IMR-90 (cell line): Measurements from ENCODE around the gene ITPK1. TPM values are rescaled to one million over a fixed set of nuclear protein-coding genes. Genes with fewer than 3 reads are reported as not detected.
A peak's percentile ranks its signal among the peaks of the same experiment; 100 is the strongest.

Experiments
- ATAC-seq: fragments of 200-7000 bp; cut with Tn5 transposase; 2 replicates; pipeline ENCODE4 v1.9.1; 2020; ENCODE audit warnings: low read depth, mild to moderate bottlenecking, moderate library complexity
- BruUV-seq: library from RNA; stranded (reverse); fragments of 400-500 nt; replicated peaks from 2 replicates; lab custom pipeline; 2021; lab: Mats Ljungman, UMichigan
- CTCF ChIA-PET: fragments of 300-600 bp; formaldehyde crosslinking; extraction: SDS; loops from one replicate; lab custom pipeline; 2021; ENCODE audit warnings: antibody characterized with exemption; lab: Yijun Ruan, JAX
- POLR2A ChIA-PET: fragments of 300-600 bp; sonication (Branson Sonifier 250); formaldehyde crosslinking; loops from one replicate; lab custom pipeline; 2022; ENCODE audit warnings: antibody characterized with exemption; ENCODE audit not compliant: unreplicated experiment; lab: Charles Lee
- DNase-seq: peaks from one replicate; pipeline ENCODE4 v3.0.0; 2013
- H2AFZ ChIP-seq: replicated peaks from 2 replicates; pipeline ENCODE3; 2013; ENCODE audit warnings: low read length, mild to moderate bottlenecking; ENCODE audit not compliant: poor library complexity
- H2AK5ac ChIP-seq: 2 replicates; pipeline ENCODE4 v1.6.1; 2013; ENCODE audit warnings: low read depth, low read length, inconsistent platforms
- H2AK9ac ChIP-seq: replicated peaks from 2 replicates; pipeline ENCODE3; 2013; ENCODE audit warnings: mild to moderate bottlenecking, low read depth, low read length, moderate library complexity; ENCODE audit not compliant: poor library complexity
- H2BK120ac ChIP-seq: 2 replicates; pipeline ENCODE4 v1.6.1; 2013; ENCODE audit warnings: low read depth, low read length, inconsistent platforms
- H2BK15ac ChIP-seq: 3 replicates; pipeline ENCODE4 v1.6.1; 2013; ENCODE audit warnings: low read depth, low read length, inconsistent platforms
- H2BK20ac ChIP-seq: 2 replicates; pipeline ENCODE4 v1.6.1; 2013; ENCODE audit warnings: low read depth, mild to moderate bottlenecking, inconsistent platforms, low read length, moderate library complexity
- H2BK5ac ChIP-seq: 2 replicates; pipeline ENCODE4 v1.6.1; 2013; ENCODE audit warnings: mild to moderate bottlenecking, low read depth, low read length, inconsistent platforms; ENCODE audit not compliant: poor library complexity, severe bottlenecking
- H3K14ac ChIP-seq: replicated peaks from 2 replicates; pipeline ENCODE4 v1.6.1; 2013; ENCODE audit warnings: low read depth, low read length, inconsistent platforms
- H3K18ac ChIP-seq: 2 replicates; pipeline ENCODE4 v1.6.1; 2013; ENCODE audit warnings: low read depth, low read length, control low read depth
- H3K23ac ChIP-seq: 2 replicates; pipeline ENCODE4 v1.6.1; 2013; ENCODE audit warnings: low read depth, low read length, inconsistent platforms
- H3K27ac ChIP-seq: 2 replicates; pipeline ENCODE4 v1.5.1; 2013; ENCODE audit warnings: mild to moderate bottlenecking, control low read depth, low read length; ENCODE audit not compliant: insufficient read depth
- H3K27me3 ChIP-seq: 2 replicates; pipeline ENCODE4 v1.6.1; 2013; ENCODE audit warnings: low read length; ENCODE audit not compliant: control insufficient read depth, insufficient read depth
- H3K36me3 ChIP-seq: 2 replicates; pipeline ENCODE4 v1.6.1; 2013; ENCODE audit warnings: low read length, mixed read lengths; ENCODE audit not compliant: control insufficient read depth, insufficient read depth
- H3K4ac ChIP-seq: 2 replicates; pipeline ENCODE4 v1.6.1; 2013; ENCODE audit warnings: low read depth, low read length, inconsistent platforms
- H3K4me1 ChIP-seq: 2 replicates; pipeline ENCODE4 v1.6.1; 2013; ENCODE audit warnings: low read length, mixed read lengths; ENCODE audit not compliant: control insufficient read depth, insufficient read depth
- H3K4me2 ChIP-seq: 2 replicates; pipeline ENCODE4 v1.6.1; 2013; ENCODE audit warnings: low read depth, mild to moderate bottlenecking, control low read depth, low read length, moderate library complexity
- H3K4me3 ChIP-seq: 2 replicates; pipeline ENCODE4 v1.5.1; 2013; ENCODE audit warnings: low read depth, mild to moderate bottlenecking, control low read depth, low read length, moderate library complexity; ENCODE audit not compliant: insufficient read depth
- H3K56ac ChIP-seq: 2 replicates; pipeline ENCODE4 v1.6.1; 2013; ENCODE audit warnings: low read length, inconsistent platforms; ENCODE audit not compliant: insufficient read depth; ENCODE audit errors: extremely low read depth
- H3K79me1 ChIP-seq, 2 experiments: 2 replicates each; pipeline ENCODE4 v1.6.1; 2013; ENCODE audit warnings: low read length in 2 of 2, inconsistent platforms in 1 of 2, low read depth in 1 of 2
- H3K9ac ChIP-seq: 2 replicates; pipeline ENCODE4 v1.6.1; 2013; ENCODE audit warnings: low read depth, low read length, control low read depth
- H3K9me1 ChIP-seq: 2 replicates; pipeline ENCODE4 v1.6.1; 2013; ENCODE audit warnings: low read length, inconsistent platforms; ENCODE audit not compliant: insufficient read depth
- H3K9me3 ChIP-seq: 2 replicates; pipeline ENCODE4 v1.6.1; 2013; ENCODE audit warnings: low read length; ENCODE audit not compliant: control insufficient read depth, insufficient read depth
- H4K20me1 ChIP-seq: 2 replicates; pipeline ENCODE4 v1.6.1; 2013; ENCODE audit warnings: low read length, inconsistent platforms; ENCODE audit not compliant: insufficient read depth
- H4K5ac ChIP-seq: 2 replicates; pipeline ENCODE4 v1.6.1; 2013; ENCODE audit warnings: mild to moderate bottlenecking, low read depth, low read length, control low read depth
- H4K8ac ChIP-seq, 2 experiments: 2 replicates each; pipeline ENCODE4 v1.6.1; 2013; ENCODE audit warnings: low read depth in 2 of 2, low read length in 2 of 2, control low read depth in 1 of 2, inconsistent platforms in 1 of 2
- H4K91ac ChIP-seq: 2 replicates; pipeline ENCODE4 v1.6.1; 2013; ENCODE audit warnings: low read depth, low read length, inconsistent platforms; ENCODE audit not compliant: insufficient read depth
- CEBPB ChIP-seq: IDR thresholded peaks from 2 replicates; pipeline ENCODE4 v1.6.1; 2012; ENCODE audit warnings: low read depth, low read length, improper control_type of control experiment
- MXI1 ChIP-seq: IDR thresholded peaks from 2 replicates; pipeline ENCODE4 v1.6.1; 2012; ENCODE audit warnings: low read depth, mild to moderate bottlenecking, low read length, moderate library complexity, borderline replicate concordance
- NFE2L2 ChIP-seq: fragments of 150-350 bp; IDR thresholded peaks from 2 replicates; pipeline ENCODE4 v1.6.1; 2016; ENCODE audit warnings: low read depth, mild to moderate bottlenecking, low read length
- RAD21 ChIP-seq: IDR thresholded peaks from 2 replicates; pipeline ENCODE4 v1.6.1; 2012; ENCODE audit warnings: low read length, improper control_type of control experiment
- RFX5 ChIP-seq: IDR thresholded peaks from 2 replicates; pipeline ENCODE4 v1.8.0; 2012; ENCODE audit warnings: low read depth, mild to moderate bottlenecking, low read length, moderate library complexity
- WGBS, 2 experiments: methylation state at CpG; one replicate each; pipeline versions ENCODE4 v1.1.5 to v1.1.7; 2013; ENCODE audit warnings: missing lambda C conversion rate in 2 of 2; ENCODE audit not compliant: insufficient read length in 1 of 2; ENCODE audit errors: extremely low coverage in 2 of 2; 5-methylcytosine and 5-hydroxymethylcytosine counted together
- dilution Hi-C: fragments of 300-500 bp; cut with HindIII; formaldehyde crosslinking; loops from one replicate; pipeline ENCODE4 v1.14.3; 2018; ENCODE audit warnings: low sequenced_read_pairs; ENCODE audit not compliant: unreplicated experiment
- in situ Hi-C: fragments of 300-500 bp; cut with MboI; formaldehyde crosslinking; loops from 3 replicates; pipeline ENCODE4 v1.14.3; 2019; ENCODE audit warnings: low sequenced_read_pairs, inconsistent platforms, mixed read lengths
- intact Hi-C: fragments of 100-400 bp; cut with micrococcal nuclease; formaldehyde crosslinking; loops from 2 replicates; pipeline ENCODE4 v1.10.0; 2022
- polyA plus RNA-seq, 3 experiments: library from polyadenylated mRNA; depleted of rRNA; stranded (reverse); fragments of >200 nt; gene quantifications; 2 replicates each; pipeline ENCODE4 v1.2.3, GENCODE V29; 2012; ENCODE audit warnings: low replicate concordance in 1 of 3
- total RNA-seq: library from RNA; depleted of rRNA; stranded (reverse); fragments of >200 nt; gene quantifications from 2 replicates; pipeline ENCODE4 v1.2.3, GENCODE V29; 2012
- TF ChIP-seq, protein P1 (sequence below): fragments of 150-350 bp; IDR thresholded peaks from 2 replicates; pipeline ENCODE4 v1.6.1; 2017; ENCODE audit warnings: mild to moderate bottlenecking, antibody characterized with exemption, low read length, low read depth

ITPK1 gene
- total and polyA plus RNA-seq, 2 of the 4 experiments (the other 2 are of a cell fraction) = 21.7 to 26.9 TPM

DNA sequence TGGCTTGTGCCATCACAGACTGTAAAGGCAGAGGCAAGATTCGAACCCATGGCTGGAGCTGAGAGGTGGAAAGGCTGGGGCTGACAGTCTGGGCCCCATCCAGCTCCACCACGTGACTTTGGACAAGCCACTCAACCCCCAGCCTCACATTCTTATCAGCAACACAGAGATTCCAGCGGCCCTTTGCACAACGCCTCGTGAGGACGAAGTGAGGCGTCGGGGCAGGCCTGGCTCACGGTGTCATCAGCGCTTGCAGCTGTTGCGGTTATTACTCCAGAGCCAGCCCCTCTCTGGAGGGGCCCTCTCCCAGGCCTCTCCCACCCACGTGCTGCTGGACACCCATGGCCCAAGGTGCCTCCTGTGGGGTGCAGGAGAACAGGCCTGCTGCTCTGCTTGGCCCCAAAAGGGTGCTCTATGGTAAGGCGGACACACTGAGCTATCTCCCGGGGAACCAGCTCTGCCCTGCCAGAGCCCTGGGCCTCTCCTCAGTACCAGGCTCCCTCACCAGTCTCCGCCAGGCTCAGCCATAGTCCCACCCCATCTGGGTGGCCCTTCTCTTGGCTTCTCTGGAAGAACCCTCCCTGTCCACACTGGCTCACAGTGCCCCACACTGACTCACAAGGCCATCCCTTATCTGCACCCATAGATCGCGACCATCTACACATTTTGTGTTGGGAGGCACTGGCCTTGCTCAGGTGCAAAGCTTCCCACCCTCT, 171.7 kb downstream of the ITPK1 start:
- Histone ChIP-seq H3K27ac (no peak overlapping the region), H3K9me1 (no peaks in the 10 kb centered on the region), H4K20me1 (no peaks in the 10 kb centered on the region), H4K5ac (no peak overlapping the region), H2AK5ac (no peak overlapping the region), H3K4me2 (no peak overlapping the region), H3K9me3 (no peaks in the 10 kb centered on the region), H3K56ac (no peak overlapping the region), H3K14ac (no peak overlapping the region), H3K18ac (no peak overlapping the region), H3K23ac (no peak overlapping the region), H4K8ac (no peak overlapping the region), H2AK9ac (no peak overlapping the region), H3K4ac (no peak overlapping the region), H2BK120ac (no peak overlapping the region), H3K36me3 (no peaks in the 10 kb centered on the region; the same call in 1 of the 2 replicates), H2AFZ (no peak overlapping the region), H3K27me3 (no peaks in the 10 kb centered on the region), H3K4me1 (no peaks in the 10 kb centered on the region), H3K4me3 (no peak overlapping the region), H3K79me1 (no peaks in the 10 kb centered on the region), H3K9ac (no peak overlapping the region), H2BK20ac (no peak overlapping the region), H2BK5ac (no peak overlapping the region), H2BK15ac (no peak overlapping the region), H4K91ac (no peak overlapping the region)
- dilution Hi-C loops = no loop called here
- POLR2A ChIA-PET = no interaction called here
- TF ChIP-seq NFE2L2 (no peak), CEBPB (no peak), RAD21 (no peak), MXI1 (no peak), RFX5 (no peak)
- TF ChIP-seq, protein P1, sequence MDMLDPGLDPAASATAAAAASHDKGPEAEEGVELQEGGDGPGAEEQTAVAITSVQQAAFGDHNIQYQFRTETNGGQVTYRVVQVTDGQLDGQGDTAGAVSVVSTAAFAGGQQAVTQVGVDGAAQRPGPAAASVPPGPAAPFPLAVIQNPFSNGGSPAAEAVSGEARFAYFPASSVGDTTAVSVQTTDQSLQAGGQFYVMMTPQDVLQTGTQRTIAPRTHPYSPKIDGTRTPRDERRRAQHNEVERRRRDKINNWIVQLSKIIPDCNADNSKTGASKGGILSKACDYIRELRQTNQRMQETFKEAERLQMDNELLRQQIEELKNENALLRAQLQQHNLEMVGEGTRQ = no peak
- no TSS peak for BruUV-seq
- CTCF ChIA-PET = no interaction called here
- in situ Hi-C loops = no loop called here
- 63% methylated on average over 11 of the region's 17 CpGs; no CpG with 5 or more reads in 1 of the 2 experiments for WGBS, 2 experiments
- DNase-seq (peak; percentile 5), ATAC-seq (no peak)
- intact Hi-C loops = no loop called here
